Esophagus squamous epithelium (tissue), 4 donors: ENCODE data around the gene GSE1.

ENCODE experiments used
- CTCF ChIP-seq, 6 experiments: fragments of 450-650 bp in 4 of 6; fragments of 200-600 bp in 2 of 6; sonication (generic) in 2 of 6; IDR thresholded peaks; one replicate each; pipeline ENCODE4 v1.5.1; 2016 to 2019; ENCODE audit warnings: antibody characterized with exemption in 6 of 6, mild to moderate bottlenecking in 4 of 6, moderate library complexity in 4 of 6
- POLR2A ChIP-seq, 4 donors: fragments of 450-650 bp; IDR thresholded peaks; one replicate each; pipeline ENCODE4 v1.6.1; 2017; ENCODE audit warnings: antibody characterized with exemption in 4 of 4, mild to moderate bottlenecking in 4 of 4, moderate library complexity in 3 of 4

GRCh38 chr16:85607321-85607765 is 5.8 kb upstream of the GSE1 start:
- TF ChIP-seq CTCF (IDR thresholded peaks at IDR 0.05) (no peak), POLR2A (IDR thresholded peaks at IDR 0.05) (no peak)
